Measurements from ENCODE around the gene LNPK.

The LNPK gene

DNA sequence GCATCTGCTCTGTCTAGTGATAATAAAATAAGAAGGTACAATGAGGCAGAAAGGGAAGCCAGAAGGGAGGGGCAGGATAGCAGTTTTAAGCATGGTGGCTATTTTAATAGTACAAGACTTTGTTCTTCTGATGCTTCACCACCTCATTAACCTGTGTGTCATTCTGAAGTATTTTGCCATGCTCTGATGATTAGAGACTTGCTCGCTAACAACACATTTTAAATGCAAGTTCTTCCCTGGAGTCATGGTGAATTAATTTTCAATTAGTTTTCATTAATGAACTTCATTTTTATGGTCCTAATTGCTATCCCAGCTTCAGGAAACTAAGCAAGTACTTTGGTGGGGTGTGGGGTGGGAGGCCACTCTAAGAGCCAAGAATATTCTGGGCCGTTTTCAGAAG lies 25.7 kb upstream of the LNPK start:
- TF ChIP-seq, protein P1, sequence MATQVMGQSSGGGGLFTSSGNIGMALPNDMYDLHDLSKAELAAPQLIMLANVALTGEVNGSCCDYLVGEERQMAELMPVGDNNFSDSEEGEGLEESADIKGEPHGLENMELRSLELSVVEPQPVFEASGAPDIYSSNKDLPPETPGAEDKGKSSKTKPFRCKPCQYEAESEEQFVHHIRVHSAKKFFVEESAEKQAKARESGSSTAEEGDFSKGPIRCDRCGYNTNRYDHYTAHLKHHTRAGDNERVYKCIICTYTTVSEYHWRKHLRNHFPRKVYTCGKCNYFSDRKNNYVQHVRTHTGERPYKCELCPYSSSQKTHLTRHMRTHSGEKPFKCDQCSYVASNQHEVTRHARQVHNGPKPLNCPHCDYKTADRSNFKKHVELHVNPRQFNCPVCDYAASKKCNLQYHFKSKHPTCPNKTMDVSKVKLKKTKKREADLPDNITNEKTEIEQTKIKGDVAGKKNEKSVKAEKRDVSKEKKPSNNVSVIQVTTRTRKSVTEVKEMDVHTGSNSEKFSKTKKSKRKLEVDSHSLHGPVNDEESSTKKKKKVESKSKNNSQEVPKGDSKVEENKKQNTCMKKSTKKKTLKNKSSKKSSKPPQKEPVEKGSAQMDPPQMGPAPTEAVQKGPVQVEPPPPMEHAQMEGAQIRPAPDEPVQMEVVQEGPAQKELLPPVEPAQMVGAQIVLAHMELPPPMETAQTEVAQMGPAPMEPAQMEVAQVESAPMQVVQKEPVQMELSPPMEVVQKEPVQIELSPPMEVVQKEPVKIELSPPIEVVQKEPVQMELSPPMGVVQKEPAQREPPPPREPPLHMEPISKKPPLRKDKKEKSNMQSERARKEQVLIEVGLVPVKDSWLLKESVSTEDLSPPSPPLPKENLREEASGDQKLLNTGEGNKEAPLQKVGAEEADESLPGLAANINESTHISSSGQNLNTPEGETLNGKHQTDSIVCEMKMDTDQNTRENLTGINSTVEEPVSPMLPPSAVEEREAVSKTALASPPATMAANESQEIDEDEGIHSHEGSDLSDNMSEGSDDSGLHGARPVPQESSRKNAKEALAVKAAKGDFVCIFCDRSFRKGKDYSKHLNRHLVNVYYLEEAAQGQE (IDR thresholded peaks at IDR 0.05; ENCODE audit: insufficient read depth in 1 of 2, low read depth in 2 of 2, low read length in 2 of 2), result no peak
- no peak for TF ChIP-seq SIN3A (IDR thresholded peaks at IDR 0.05; ENCODE audit: borderline replicate concordance, insufficient read depth, low read length)
- TF ChIP-seq POLR2AphosphoS5 (IDR thresholded peaks at IDR 0.05; ENCODE audit: low read depth, low read length), result no peak
- TF ChIP-seq TAF1 (IDR thresholded peaks at IDR 0.05; ENCODE audit: borderline replicate concordance, insufficient read depth, low read length), result no peak
- no peak for TF ChIP-seq FOXP2 (optimal IDR thresholded peaks at IDR 0.05; ENCODE audit: borderline replicate concordance, extremely low read depth, extremely low read length, insufficient read depth)

DNA sequence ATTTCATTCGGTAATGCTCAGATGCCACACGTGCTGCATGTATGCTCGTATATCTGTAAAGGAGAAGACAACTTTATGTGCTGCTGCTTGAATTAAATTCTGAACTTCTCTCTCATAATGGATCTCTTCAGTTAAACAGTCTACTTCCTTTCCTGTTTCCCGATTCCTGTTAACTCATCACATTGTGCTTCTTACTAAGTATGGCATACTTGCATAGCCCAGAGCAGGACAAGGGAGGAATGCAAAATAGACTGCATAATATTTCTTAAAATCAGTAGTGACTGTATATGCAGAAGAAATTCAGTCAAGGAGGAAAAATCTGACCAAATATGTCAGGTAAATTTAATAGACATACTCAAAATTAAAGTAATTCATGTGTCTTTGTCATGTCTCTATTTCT lies 23.9 kb upstream of the LNPK start:
- TF ChIP-seq SIN3A (IDR thresholded peaks at IDR 0.05; ENCODE audit: borderline replicate concordance, insufficient read depth, low read length) (no peak), TAF1 (IDR thresholded peaks at IDR 0.05; ENCODE audit: borderline replicate concordance, insufficient read depth, low read length) (no peak), FOXP2 (optimal IDR thresholded peaks at IDR 0.05; ENCODE audit: borderline replicate concordance, extremely low read depth, extremely low read length, insufficient read depth) (no peak), POLR2AphosphoS5 (IDR thresholded peaks at IDR 0.05; ENCODE audit: low read depth, low read length) (no peak)
- TF ChIP-seq, protein P1 (IDR thresholded peaks at IDR 0.05; ENCODE audit: insufficient read depth in 1 of 2, low read depth in 2 of 2, low read length in 2 of 2), result no peak

DNA sequence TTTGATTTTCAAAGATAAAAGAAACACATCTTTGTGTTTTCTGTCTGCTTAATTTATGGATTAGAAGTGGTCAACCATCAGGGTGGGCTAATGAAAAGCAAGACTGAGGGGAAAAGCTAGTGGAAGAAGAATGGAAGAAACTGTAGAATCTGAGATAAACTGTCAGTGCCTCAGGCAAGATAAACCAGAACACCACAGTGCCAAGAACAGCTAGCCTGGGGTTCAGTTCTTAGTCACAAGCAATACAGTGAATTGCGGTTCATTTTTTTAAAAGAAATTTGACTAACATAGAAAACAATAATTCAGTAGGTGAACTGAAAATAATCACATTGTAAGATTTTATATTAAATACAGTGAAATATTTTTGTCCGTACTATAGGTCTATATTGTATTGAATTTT lies 22.0 kb upstream of the LNPK start:
- TF ChIP-seq TAF1 (IDR thresholded peaks at IDR 0.05; ENCODE audit: borderline replicate concordance, insufficient read depth, low read length), result no peak
- TF ChIP-seq FOXP2 (optimal IDR thresholded peaks at IDR 0.05; ENCODE audit: borderline replicate concordance, extremely low read depth, extremely low read length, insufficient read depth), result no peak
- no peak for TF ChIP-seq POLR2AphosphoS5 (IDR thresholded peaks at IDR 0.05; ENCODE audit: low read depth, low read length)
- TF ChIP-seq, protein P1 (IDR thresholded peaks at IDR 0.05; ENCODE audit: insufficient read depth in 1 of 2, low read depth in 2 of 2, low read length in 2 of 2), result no peak
- no peak for TF ChIP-seq SIN3A (IDR thresholded peaks at IDR 0.05; ENCODE audit: borderline replicate concordance, insufficient read depth, low read length)

DNA sequence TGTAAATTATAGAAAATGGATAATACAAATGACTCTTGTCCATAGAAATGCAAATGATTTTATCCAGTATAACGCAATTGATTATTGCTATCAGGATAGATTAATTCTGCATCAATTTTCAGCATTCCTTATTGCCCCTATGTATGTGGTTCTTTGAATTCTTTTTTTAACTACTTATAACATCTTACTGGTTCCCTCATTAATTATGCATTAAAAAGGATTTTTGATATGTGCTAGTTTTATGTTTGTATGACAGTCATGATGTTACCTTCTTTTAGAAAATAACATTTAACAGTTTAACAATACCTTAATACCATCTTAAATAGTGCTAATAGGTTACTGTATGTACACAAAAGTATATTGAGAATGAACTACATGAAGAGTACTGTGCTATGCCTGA lies 20.0 kb upstream of the LNPK start:
- TF ChIP-seq SIN3A (IDR thresholded peaks at IDR 0.05; ENCODE audit: borderline replicate concordance, insufficient read depth, low read length), result no peak
- no peak for TF ChIP-seq TAF1 (IDR thresholded peaks at IDR 0.05; ENCODE audit: borderline replicate concordance, insufficient read depth, low read length)
- TF ChIP-seq POLR2AphosphoS5 (IDR thresholded peaks at IDR 0.05; ENCODE audit: low read depth, low read length), result no peak
- TF ChIP-seq, protein P1 (IDR thresholded peaks at IDR 0.05; ENCODE audit: insufficient read depth in 1 of 2, low read depth in 2 of 2, low read length in 2 of 2), result no peak
- TF ChIP-seq FOXP2 (optimal IDR thresholded peaks at IDR 0.05; ENCODE audit: borderline replicate concordance, extremely low read depth, extremely low read length, insufficient read depth), result no peak

DNA sequence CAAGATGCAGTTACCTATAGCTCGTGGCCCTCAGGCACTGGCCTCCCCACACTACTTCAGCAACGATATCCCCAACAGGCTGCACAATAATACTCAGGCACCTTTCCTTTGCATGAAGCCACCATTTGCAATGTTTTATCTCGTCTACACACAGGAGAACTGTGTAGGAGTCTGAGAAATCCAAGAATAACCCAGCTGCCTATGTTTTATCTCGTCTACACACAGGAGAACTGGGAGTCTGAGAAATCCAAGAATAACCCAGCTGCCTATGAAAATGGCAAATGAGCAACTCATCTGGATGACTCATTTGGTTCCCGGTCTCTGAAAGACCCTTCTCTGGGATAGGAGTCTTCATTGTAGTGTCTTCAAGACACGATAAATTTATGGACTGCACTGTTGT lies 18.3 kb upstream of the LNPK start:
- TF ChIP-seq TAF1 (IDR thresholded peaks at IDR 0.05; ENCODE audit: borderline replicate concordance, insufficient read depth, low read length) (no peak), FOXP2 (optimal IDR thresholded peaks at IDR 0.05; ENCODE audit: borderline replicate concordance, extremely low read depth, extremely low read length, insufficient read depth) (no peak), SIN3A (IDR thresholded peaks at IDR 0.05; ENCODE audit: borderline replicate concordance, insufficient read depth, low read length) (no peak), POLR2AphosphoS5 (IDR thresholded peaks at IDR 0.05; ENCODE audit: low read depth, low read length) (no peak)
- TF ChIP-seq, protein P1 (IDR thresholded peaks at IDR 0.05; ENCODE audit: insufficient read depth in 1 of 2, low read depth in 2 of 2, low read length in 2 of 2), result no peak

Data from PFSK-1 (cell line).